Placental pericyte (primary cell): Measurements from ENCODE around the gene TMEM59L. TPM values are rescaled to one million over a fixed set of nuclear protein-coding genes. Genes with fewer than 3 reads are reported as not detected.

Experiments
- small RNA-seq: library from RNA; depleted of rRNA; stranded (forward); fragments of <200 nt; gene quantifications from one replicate; pipeline ENCODE3, GENCODE V24; 2012; ENCODE audit warnings: low replicate concordance
- total RNA-seq: library from RNA; depleted of rRNA; stranded (reverse); fragments of >200 nt; gene quantifications from 2 replicates; pipeline ENCODE4 v1.2.3, GENCODE V29; 2012

TMEM59L gene
- 0.14 and 0.88 TPM in 2 replicates for total RNA-seq

DNA sequence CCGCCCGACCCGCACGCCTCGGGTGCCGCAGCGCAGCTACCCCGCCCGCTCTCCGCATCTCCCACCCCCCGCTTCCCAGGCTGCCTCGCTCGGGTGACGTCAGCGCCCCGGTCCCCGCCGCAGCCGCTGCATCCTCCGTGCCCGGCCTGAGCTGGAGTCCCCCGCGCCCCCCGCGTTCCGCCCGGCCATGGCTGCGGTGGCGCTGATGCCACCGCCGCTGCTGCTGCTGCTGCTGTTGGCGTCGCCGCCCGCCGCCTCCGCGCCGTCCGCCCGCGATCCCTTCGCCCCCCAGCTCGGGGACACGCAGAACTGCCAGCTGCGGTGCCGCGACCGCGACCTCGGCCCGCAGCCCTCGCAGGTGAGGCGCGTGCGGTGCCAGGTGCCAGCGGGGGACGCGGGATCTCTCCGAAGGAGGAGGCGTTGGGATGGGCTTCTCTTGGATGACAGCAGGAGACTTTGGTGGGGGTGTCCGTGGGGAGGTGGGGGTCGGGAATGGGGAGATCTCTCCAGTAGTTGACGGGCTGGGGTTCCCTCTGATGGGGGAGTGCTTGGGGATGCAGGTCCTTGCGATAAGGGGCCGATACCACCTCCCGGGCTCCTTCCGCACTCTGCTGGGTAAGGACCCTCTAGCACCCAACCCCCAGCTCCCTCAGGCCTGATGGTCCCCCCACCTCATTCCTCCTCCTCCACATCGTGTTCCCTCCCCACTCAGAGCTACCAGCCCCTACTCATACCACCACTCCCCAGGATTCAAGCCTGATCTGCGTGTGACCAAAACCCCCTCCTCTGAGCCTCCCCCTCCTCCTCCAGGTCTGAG lies at the start of gene TMEM59L:
Gene TMEM59L (plus strand): TSS at position 99 of the 817 bp plus-strand sequence. CDS start 89 bp downstream, at position 188.

DNA sequence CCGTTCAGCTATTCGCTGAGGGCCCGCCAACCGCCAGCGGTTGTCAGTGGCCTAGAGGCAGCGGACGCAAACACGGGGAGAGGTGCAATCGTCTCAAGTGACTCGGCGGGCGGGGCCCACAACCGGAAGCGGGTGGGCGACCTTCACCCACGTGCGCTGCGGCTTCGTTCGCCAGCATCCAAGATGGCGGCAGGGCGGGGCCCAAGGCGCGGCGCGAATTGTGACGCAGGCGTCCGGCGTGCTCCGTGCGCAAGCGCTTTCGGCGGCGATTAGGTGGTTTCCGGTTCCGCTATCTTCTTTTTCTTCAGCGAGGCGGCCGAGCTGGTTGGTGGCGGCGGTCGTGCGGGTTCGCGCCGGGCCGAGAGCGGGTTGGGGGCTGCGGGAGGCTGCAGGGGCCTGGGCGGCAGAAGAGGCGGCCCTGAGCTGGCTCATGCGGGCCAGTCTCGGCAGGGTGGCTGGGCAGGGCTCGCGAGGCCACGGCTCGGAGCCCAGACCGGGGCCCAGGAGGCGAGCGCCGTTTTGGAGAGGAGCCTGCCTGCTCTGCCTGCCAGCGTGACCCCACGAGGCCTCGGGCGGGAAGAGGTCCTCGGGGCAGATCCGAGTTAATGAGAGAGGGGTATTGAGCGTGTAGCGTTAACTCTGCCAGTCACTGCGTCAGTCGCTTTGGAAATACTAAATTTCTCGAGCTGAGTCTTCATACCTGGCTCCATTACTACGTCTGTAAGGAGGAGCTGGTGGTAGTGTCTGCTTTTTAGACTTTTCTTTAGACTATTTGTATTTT lies 40.9 kb upstream of the TMEM59L start, which contains the start of gene UBA52:
Gene UBA52 (plus strand): TSS at position 294 of the 781 bp plus-strand sequence. CDS start 1,444 bp downstream, outside the sequence.

DNA sequence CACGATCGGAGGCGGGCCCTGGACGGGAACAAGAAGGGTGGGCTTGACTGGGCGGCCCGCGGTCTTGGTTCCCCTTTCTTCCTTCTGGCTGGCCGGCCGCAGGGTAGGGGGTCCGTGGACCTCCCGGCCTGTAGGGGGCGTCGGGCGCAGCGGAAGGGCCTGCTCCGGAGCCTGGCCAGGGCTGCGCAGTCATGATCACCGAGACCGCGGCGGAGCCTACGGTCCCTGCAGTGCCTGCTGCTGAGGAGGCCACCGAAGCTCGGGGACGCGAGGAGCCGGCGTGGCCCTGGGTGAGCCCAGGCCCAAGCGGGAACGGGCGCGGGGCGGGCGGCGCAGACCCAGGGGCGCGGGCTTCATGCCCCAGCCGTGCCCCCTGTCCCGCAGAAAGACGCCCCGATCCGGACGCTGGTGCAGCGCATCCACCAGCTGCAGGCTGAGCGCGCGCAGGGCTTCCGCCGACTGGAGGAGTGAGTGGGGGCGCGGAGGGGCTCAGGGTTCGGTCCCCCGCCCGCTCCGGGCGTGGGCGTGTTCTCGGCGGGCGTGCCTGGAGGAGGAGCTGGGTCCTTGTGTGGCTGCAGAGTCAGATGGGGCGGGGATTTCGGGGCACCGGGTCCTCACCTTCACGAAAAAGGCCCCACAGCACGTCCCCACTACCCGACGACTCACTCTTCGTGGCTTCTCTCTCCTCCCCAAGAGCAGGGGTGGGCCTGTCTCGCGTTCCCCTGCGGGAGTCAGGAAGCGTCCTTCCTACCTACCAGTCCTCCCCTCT lies 23.9 kb upstream of the TMEM59L start, which contains the start of gene REX1BD:
Gene REX1BD (plus strand): TSS at position 188 of the 769 bp plus-strand sequence. CDS start 4 bp downstream, at position 192.

DNA sequence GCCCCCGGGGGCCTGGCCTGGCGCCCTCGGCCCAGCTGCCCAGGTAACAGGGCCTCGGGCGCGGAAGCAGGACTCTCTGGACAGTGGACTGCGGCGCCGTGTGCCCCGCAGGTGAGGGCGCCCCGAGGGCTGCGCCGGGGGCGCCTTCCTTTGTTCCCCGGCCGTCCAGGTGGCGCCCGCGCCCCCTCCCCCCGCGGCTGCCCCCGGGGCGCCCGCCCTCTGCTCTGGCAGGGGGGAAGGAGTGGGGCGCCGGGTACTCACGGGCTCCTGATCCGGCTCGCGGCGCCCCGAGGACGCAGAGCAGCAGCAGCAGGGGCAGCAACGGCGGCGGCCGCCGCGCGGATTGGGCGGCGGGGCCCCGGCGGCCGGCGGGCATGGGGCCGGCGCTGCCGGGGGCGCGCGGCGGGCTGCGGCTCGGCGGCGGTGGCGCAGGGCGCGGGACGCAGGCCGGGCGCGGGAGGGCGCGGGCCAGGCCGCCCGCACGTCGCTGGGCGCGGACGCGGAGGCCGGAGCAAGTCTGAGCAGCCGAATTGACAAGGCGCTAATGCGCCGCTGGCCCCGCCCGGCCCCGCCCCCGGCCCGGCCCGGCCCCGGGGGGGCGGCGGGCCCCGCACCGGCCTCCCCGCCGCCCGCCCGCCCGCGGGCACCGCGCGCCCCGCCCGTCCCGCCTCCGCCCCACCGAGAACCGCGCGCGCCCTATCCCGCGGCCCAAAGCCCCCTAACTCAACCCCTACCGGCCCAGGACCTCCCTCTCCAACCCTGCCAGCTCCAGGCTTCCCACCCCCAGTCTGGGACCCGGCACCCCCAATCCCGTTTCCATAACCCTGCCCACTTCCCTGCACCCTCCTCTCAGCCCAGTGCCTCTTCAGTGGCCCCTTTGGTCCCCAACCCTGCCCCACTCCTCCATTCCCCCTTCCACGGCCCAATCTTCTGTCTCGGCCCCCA lies 6.1 kb upstream of the TMEM59L start, which contains the start of gene CRLF1:
Gene CRLF1 (minus strand): TSS at position 519 of the 945 bp plus-strand sequence. CDS start 143 bp downstream, at position 376.

DNA sequence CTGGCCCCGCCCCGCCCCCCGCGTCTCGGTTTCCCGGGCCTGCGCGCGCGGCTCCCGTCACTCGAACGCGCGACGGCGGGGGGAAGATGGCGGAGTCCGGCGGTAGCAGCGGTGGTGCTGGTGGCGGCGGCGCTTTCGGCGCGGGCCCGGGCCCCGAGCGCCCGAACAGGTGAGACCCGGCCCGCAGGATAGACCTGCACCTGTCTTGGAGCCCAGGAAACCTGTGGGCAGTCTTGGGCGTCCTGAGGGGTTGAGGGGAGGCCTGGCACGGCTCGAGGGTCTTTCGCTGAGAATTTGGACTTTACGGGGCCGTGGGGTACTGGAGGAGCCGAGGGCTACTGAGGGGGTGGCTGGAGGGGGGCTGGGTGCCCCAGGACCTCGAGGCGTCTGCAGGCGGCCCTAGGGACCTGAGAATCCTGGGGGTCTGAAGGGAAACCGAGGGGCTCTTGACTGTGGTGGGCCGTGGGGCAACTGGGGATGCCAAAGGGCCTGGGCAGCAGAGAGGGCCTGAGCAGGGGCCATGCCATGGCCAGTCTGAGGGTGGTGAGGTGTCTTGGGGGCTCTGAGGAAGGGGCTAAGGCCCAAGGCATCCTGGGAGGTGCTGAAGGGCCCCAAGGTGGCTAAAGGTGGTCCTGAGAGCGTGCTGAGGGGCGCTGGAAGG lies 24.4 kb downstream of the TMEM59L start, which contains the start of gene KLHL26:
Gene KLHL26 (plus strand): TSS at position 60 of the 661 bp plus-strand sequence. CDS start 27 bp downstream, at position 87.

Small RNAs within 50 kb of the gene (small RNA-seq; reads per million reads assigned to genes)
- not detected for gene RN7SL155P

Other genes with a start within 250 kb of the TMEM59L start
- 98.2 and 1,056 TPM in 2 replicates for gene GDF15, start 226.7 kb upstream of the TMEM59L start, total RNA-seq
- gene LRRC25, start 215.2 kb upstream of the TMEM59L start, total RNA-seq, result 0.14 and 0.44 TPM in 2 replicates
- 65.7 and 128 TPM in 2 replicates for gene SSBP4, start 193.5 kb upstream of the TMEM59L start, total RNA-seq
- 24.9 and 56.5 TPM in 2 replicates for gene ISYNA1, start 174.7 kb upstream of the TMEM59L start, total RNA-seq
- 23.9 and 27.6 TPM in 2 replicates for gene ELL, start 90.8 kb upstream of the TMEM59L start, total RNA-seq
- gene FKBP8, start 69.3 kb upstream of the TMEM59L start, total RNA-seq, result 178 and 405 TPM in 2 replicates
- gene KXD1, start 55.0 kb upstream of the TMEM59L start, total RNA-seq, result 124 and 142 TPM in 2 replicates
- 743 and 1,675 TPM in 2 replicates for gene UBA52, start 41.0 kb upstream of the TMEM59L start, total RNA-seq
- gene REX1BD, start 24.1 kb upstream of the TMEM59L start, total RNA-seq, result 27.4 and 51.0 TPM in 2 replicates
- under 0.01 and 2.6 TPM in 2 replicates for gene CRLF1, start 6.1 kb upstream of the TMEM59L start, total RNA-seq
- gene KLHL26, start 24.2 kb downstream of the TMEM59L start, total RNA-seq, result 6.6 and 7.4 TPM in 2 replicates
- gene CRTC1, start 70.8 kb downstream of the TMEM59L start, total RNA-seq, result 3.0 and 3.5 TPM in 2 replicates
- gene COMP, start 178.4 kb downstream of the TMEM59L start, total RNA-seq, result not detected in 2 replicates
- 60.4 and 76.5 TPM in 2 replicates for gene UPF1, start 219.1 kb downstream of the TMEM59L start, total RNA-seq